HG02885 (cell line): Measurements from ENCODE around the gene PCDHGA10.
"Not testable (repeated sequence)": the region's sequence is repeated elsewhere in the genome, so short reads cannot be mapped to it uniquely, and the experiment has no call there.

ENCODE experiments used
- ATAC-seq: cut with Tn5 transposase; IDR thresholded peaks from one replicate; pipeline ENCODE4 v1.9.1; 2021; ENCODE audit warnings: mild to moderate bottlenecking; ENCODE audit not compliant: unreplicated experiment, poor library complexity

The PCDHGA10 gene

GRCh38 chr5:141392429-141393198 lies 20.2 kb upstream of the PCDHGA10 start, which contains the start of gene PCDHGA8:
TSS of gene PCDHGA8 (plus strand) at chr5:141392633. CDS start at chr5:141392814, 181 bp downstream.
- no peak for ATAC-seq

DNA sequence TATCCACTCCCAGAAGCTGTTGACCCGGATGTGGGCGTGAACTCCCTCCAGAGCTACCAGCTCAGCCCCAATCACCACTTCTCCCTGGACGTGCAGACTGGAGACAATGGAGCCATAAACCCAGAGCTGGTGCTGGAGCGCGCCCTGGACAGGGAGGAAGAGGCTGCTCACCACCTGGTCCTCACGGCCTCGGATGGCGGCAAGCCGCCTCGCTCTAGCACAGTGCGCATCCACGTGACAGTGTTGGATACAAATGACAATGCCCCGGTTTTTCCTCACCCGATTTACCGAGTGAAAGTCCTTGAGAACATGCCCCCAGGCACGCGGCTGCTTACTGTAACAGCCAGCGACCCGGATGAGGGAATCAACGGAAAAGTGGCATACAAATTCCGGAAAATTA lies 19.5 kb upstream of the PCDHGA10 start:
- no peak for ATAC-seq

DNA sequence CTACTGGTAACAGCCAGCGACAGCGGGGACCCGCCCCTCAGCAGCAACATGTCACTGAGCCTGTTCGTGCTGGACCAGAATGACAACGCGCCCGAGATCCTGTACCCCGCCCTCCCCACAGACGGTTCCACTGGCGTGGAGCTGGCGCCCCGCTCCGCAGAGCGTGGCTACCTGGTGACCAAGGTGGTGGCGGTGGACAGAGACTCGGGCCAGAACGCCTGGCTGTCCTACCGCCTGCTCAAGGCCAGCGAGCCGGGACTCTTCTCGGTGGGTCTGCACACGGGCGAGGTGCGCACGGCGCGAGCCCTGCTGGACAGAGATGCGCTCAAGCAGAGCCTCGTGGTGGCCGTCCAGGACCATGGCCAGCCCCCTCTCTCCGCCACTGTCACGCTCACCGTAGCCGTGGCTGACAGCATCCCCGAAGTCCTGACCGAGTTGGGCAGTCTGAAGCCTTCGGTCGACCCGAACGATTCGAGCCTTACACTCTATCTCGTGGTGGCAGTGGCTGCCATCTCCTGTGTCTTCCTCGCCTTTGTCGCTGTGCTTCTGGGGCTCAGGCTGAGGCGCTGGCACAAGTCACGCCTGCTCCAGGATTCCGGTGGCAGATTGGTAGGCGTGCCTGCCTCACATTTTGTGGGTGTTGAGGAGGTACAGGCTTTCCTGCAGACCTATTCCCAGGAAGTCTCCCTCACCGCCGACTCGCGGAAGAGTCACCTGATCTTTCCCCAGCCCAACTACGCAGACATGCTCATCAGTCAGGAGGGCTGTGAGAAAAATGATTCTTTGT lies 18.2 kb upstream of the PCDHGA10 start:
- ATAC-seq: not testable (repeated sequence)

- peak; percentile 100 for ATAC-seq
Observed at GRCh38 chr5:141397756-141398551, 14.8 kb upstream of the PCDHGA10 start, which contains the start of gene PCDHGB5. TSS of gene PCDHGB5 (plus strand) at chr5:141397947. CDS start at chr5:141398128, 181 bp downstream.

- ATAC-seq: no peak
Observed at GRCh38 chr5:141398608-141399007, 14.2 kb upstream of the PCDHGA10 start.

GRCh38 chr5:141399555-141400258 lies 13.1 kb upstream of the PCDHGA10 start:
- no peak for ATAC-seq

DNA sequence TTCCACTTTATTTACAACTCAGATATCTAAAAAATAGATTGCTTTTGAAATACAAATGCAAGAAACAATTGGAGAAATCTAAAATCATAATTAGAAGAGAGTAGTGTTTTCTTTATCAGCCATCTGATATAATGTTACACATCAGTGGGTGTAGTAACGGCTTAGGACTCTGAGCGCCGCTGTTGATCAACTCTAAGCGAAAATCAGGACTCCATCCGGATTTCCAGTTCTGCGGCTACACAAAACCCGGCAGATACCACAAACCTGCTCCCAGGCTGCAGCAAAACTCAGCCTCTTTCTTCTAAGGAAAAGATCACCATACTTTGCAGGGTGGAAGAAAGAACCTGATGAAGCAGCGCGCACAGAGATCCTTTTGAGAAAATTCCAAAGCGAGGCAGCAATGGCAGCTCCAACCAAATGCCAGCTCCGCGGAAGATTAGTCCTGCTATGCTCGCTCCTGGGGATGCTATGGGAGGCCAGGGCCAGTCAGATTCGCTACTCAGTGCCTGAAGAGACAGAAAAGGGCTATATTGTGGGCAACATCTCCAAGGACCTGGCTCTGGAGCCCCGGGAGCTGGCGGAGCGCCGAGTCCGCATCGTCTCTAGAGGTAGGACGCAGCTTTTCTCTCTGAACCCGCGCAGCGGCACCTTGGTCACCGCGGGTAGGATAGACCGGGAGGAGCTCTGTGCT lies 10.1 kb upstream of the PCDHGA10 start, which contains the start of gene PCDHGA9:
Gene PCDHGA9 (plus strand): TSS at position 226 of the 691 bp plus-strand sequence. CDS start 175 bp downstream, at position 401.
- ATAC-seq: no peak

DNA sequence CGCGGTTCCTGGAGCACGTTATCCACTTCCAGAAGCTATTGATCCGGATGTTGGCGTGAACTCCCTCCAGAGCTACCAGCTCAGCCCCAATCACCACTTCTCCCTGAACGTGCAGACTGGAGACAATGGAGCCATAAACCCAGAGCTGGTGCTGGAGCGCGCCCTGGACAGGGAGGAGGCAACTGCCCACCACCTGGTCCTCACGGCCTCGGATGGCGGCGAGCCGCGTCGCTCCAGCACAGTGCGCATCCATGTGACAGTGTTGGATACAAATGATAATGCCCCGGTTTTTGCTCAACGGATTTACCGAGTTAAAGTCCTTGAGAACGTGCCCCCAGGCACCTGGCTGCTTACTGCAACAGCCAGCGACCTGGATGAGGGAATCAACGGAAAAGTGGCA lies 9.4 kb upstream of the PCDHGA10 start:
- ATAC-seq: no peak

DNA sequence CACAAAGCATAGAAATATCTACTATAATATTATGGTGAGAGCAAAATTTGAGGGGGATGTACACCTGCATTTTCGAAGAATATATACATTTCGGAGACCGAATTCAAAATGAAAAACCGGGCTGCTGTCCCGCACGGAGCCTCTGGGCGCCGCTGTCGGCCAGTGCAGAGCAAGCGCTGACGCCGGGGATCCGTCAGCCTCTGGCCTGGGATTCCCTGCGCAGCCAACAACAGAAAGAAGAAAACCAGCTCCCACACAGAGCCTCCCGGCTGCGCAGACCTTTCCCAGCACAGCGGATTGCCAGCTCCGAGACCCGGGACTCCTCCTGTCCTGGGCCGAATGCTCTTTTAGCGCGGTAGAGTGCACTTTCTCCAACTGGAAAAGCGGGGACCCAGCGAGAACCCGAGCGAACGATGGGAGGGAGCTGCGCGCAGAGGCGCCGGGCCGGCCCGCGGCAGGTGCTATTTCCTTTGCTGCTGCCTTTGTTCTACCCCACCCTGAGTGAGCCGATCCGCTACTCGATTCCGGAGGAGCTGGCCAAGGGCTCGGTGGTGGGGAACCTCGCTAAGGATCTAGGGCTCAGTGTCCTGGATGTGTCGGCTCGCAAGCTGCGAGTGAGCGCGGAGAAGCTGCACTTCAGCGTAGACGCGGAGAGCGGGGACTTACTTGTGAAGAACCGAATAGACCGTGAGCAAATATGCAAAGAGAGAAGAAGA lies 4.8 kb upstream of the PCDHGA10 start, which contains the start of gene PCDHGB6:
Gene PCDHGB6 (plus strand): TSS at position 232 of the 716 bp plus-strand sequence. CDS start 182 bp downstream, at position 414.
- peak; percentile 77 for ATAC-seq

- no peak for ATAC-seq
Observed at GRCh38 chr5:141409598-141410306, 3.0 kb upstream of the PCDHGA10 start.

GRCh38 chr5:141411575-141411974 lies 1.2 kb upstream of the PCDHGA10 start:
- ATAC-seq: no peak

- ATAC-seq: no peak
Observed at GRCh38 chr5:141413540-141414069, 818 bp downstream of the PCDHGA10 start.

DNA sequence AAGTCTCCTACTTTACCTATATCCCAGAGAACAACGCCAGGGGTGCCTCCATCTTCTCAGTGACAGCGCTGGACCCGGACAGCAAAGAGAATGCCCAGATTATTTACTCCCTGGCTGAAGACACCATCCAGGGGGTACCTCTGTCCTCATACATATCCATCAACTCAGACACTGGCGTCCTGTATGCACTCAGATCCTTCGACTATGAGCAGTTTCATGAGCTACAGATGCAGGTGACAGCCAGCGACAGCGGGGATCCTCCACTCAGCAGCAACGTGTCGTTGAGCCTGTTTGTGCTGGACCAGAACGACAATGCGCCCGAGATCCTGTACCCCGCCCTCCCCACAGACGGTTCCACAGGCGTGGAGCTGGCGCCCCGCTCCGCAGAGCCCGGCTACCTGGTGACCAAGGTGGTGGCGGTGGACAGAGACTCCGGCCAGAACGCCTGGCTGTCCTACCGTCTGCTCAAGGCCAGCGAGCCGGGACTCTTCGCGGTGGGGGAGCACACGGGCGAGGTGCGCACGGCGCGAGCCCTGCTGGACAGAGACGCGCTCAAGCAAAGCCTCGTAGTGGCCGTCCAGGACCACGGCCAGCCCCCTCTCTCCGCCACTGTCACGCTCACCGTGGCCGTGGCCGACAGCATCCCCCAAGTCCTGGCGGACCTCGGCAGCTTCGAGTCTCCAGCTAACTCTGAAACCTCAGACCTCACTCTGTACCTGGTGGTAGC lies 1.9 kb downstream of the PCDHGA10 start:
- ATAC-seq: not testable (repeated sequence)

DNA sequence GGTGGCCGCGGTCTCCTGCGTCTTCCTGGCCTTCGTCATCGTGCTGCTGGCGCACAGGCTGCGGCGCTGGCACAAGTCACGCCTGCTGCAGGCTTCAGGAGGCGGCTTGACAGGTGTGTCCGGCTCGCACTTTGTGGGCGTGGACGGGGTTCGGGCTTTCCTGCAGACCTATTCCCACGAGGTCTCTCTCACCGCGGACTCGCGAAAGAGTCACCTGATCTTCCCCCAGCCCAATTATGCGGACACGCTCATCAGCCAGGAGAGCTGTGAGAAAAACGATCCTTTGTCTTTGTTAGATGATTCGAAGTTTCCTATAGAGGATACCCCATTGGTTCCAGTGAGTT lies 2.5 kb downstream of the PCDHGA10 start:
- not testable (repeated sequence) for ATAC-seq

DNA sequence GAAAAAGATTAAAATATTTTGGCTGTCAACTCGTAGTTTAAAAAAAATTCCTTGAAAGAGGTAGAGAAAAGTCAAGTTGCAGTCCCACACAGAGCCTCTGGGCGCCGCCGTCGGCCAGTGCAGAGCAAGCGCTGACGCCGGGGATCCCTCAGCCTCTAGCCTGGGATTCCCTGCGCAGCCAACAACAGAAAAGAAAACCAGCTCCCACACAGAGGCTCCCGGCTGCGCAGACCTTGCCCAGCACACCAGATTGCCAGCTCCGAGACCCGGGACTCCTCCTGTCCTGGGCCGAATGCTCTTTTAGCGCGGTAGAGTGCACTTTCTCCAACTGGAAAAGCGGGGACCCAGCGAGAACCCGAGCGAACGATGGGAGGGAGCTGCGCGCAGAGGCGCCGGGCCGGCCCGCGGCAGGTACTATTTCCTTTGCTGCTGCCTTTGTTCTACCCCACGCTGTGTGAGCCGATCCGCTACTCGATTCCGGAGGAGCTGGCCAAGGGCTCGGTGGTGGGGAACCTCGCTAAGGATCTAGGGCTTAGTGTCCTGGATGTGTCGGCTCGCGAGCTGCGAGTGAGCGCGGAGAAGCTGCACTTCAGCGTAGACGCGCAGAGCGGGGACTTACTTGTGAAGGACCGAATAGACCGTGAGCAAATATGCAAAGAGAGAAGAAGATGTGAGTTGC lies 4.8 kb downstream of the PCDHGA10 start, which contains the start of gene PCDHGB7:
Gene PCDHGB7 (plus strand): TSS at position 184 of the 679 bp plus-strand sequence. CDS start 183 bp downstream, at position 367.
- ATAC-seq: peak; percentile 80
